Esophagus squamous epithelium (tissue), 5 donors: Measurements from ENCODE around the gene IRX2. TPM values are rescaled to one million over a fixed set of nuclear protein-coding genes. Genes with fewer than 3 reads are reported as not detected.

Source experiments
- DNase-seq: peaks from one replicate; lab custom pipeline; 2025; lab: John Stamatoyannopoulos, UW
- H3K27ac ChIP-seq, 4 donors: fragments of 200-600 bp; sonication (generic); one replicate each; pipeline ENCODE4 v1.5.1; 2016 to 2019; ENCODE audit warnings: mild to moderate bottlenecking in 1 of 4
- H3K27me3 ChIP-seq, 4 donors: fragments of 200-600 bp; sonication (generic); 1 replicate in 3 of 4; 2 replicates in 1 of 4; pipeline versions ENCODE4 v1.5.1 to v1.6.0; 2017 to 2021; ENCODE audit warnings: antibody characterized with exemption in 1 of 4
- H3K36me3 ChIP-seq, 3 donors: fragments of 200-600 bp; sonication (generic); one replicate each; pipeline ENCODE4 v1.5.1; 2016 to 2019
- H3K4me1 ChIP-seq, 3 donors: fragments of 200-600 bp; sonication (generic); one replicate each; pipeline ENCODE4 v1.5.1; 2017 to 2019
- H3K4me3 ChIP-seq, 4 donors: fragments of 200-600 bp; sonication (generic); 1 replicate in 3 of 4; 2 replicates in 1 of 4; pipeline ENCODE4 v1.5.1; 2016 to 2019; ENCODE audit warnings: mild to moderate bottlenecking in 2 of 4, moderate library complexity in 1 of 4
- H3K9me3 ChIP-seq, 3 donors: fragments of 200-600 bp; sonication (generic); one replicate each; pipeline ENCODE4 v1.5.1; 2016 to 2019
- CTCF ChIP-seq, 6 experiments: fragments of 450-650 bp in 4 of 6; fragments of 200-600 bp in 2 of 6; sonication (generic) in 2 of 6; IDR thresholded peaks; one replicate each; pipeline ENCODE4 v1.5.1; 2016 to 2019; ENCODE audit warnings: antibody characterized with exemption in 6 of 6, mild to moderate bottlenecking in 4 of 6, moderate library complexity in 4 of 6
- POLR2A ChIP-seq, 4 donors: fragments of 450-650 bp; IDR thresholded peaks; one replicate each; pipeline ENCODE4 v1.6.1; 2017; ENCODE audit warnings: antibody characterized with exemption in 4 of 4, mild to moderate bottlenecking in 4 of 4, moderate library complexity in 3 of 4
- WGBS, 2 donors: methylation state at CpG; one replicate each; pipeline ENCODE4 v1.1.5; 2018; 5-methylcytosine and 5-hydroxymethylcytosine counted together
- intact Hi-C: fragments of 100-400 bp; cut with DNase I; formaldehyde crosslinking; loops from one replicate; pipeline ENCODE4 v1.15.0; 2022
- total RNA-seq, 4 donors: library from RNA; depleted of rRNA; stranded (reverse); fragments of >200 nt; gene quantifications; one replicate each; pipeline ENCODE4 v1.1.0, GENCODE V29; 2016
- donor health status: DM: yes; HTN: yes; CAD: no.

Gene IRX2
- total RNA-seq, 4 donors from 2014 or later = 5.0 to 7.6 (median 6.0) TPM

- TF ChIP-seq CTCF (IDR thresholded peaks at IDR 0.05) (no peak), POLR2A (IDR thresholded peaks at IDR 0.05) (no peak)
- peaks cover 3 to 36% (median 7%) of the 10 kb centered on the region in 3 donors for H3K4me1 ChIP-seq
- intact Hi-C loops = no loop called here
- peak overlapping the region in 1 of 4 donors; percentile 43 for H3K27ac ChIP-seq
- H3K27me3 ChIP-seq = peaks cover 0 to 100% (median 10%) of the 10 kb centered on the region in 4 donors
- no peak for DNase-seq
- peak overlapping the region in 2 of 4 donors; percentile 27 to 36 for H3K4me3 ChIP-seq
- H3K9me3 ChIP-seq = no peaks in the 10 kb centered on the region
- 32 to 44% methylated on average over 29 of the region's 55 CpGs for WGBS, 2 donors
- peaks cover 0 to 2% (median 0%) of the 10 kb centered on the region in 3 donors for H3K36me3 ChIP-seq
These were observed 8.4 kb downstream of the IRX2 start for GRCh38 chr5:2742921-2743679.

- no peak for TF ChIP-seq CTCF (IDR thresholded peaks at IDR 0.05)
- TF ChIP-seq POLR2A (IDR thresholded peaks at IDR 0.05) = no peak
These were observed 9.5 kb downstream of the IRX2 start for GRCh38 chr5:2741956-2742355.

GRCh38 chr5:2740876-2741555 is 10.5 kb downstream of the IRX2 start:
- Histone ChIP-seq H3K27me3 (peaks cover 0 to 96% (median 10%) of the 10 kb centered on the region in 4 donors), H3K27ac (no peak overlapping the region), H3K4me1 (peaks cover 3 to 33% (median 7%) of the 10 kb centered on the region in 3 donors), H3K4me3 (no peak overlapping the region), H3K36me3 (no peaks in the 10 kb centered on the region), H3K9me3 (no peaks in the 10 kb centered on the region)
- no peak for DNase-seq
- TF ChIP-seq CTCF (IDR thresholded peaks at IDR 0.05) (no peak), POLR2A (IDR thresholded peaks at IDR 0.05) (no peak)
- WGBS, 2 donors = 31 to 53% methylated on average over 3 to 8 of the region's 25 CpGs
- intact Hi-C loops = no loop called here

More at GRCh38 chr5:2741956-2742355, 9.5 kb downstream of the IRX2 start:
- Histone ChIP-seq H3K27ac (no peak overlapping the region), H3K36me3 (no peaks in the 10 kb centered on the region), H3K9me3 (no peaks in the 10 kb centered on the region), H3K4me3 (no peak overlapping the region), H3K27me3 (peaks cover 0 to 100% (median 10%) of the 10 kb centered on the region in 4 donors), H3K4me1 (peaks cover 3 to 33% (median 7%) of the 10 kb centered on the region in 3 donors)
- WGBS, 2 donors = 22 to 48% methylated on average over 3 of the region's 3 CpGs
- DNase-seq = no peak
- intact Hi-C loops = no loop called here

GRCh38 chr5:2740051-2740875 is 11.2 kb downstream of the IRX2 start:
- TF ChIP-seq CTCF (IDR thresholded peaks at IDR 0.05) = no peak
- TF ChIP-seq POLR2A (IDR thresholded peaks at IDR 0.05) = no peak
- Histone ChIP-seq H3K4me3 (peak overlapping the region in 3 of 4 donors; percentile 52 to 72 (median 68)), H3K27ac (no peak overlapping the region), H3K36me3 (no peaks in the 10 kb centered on the region), H3K4me1 (peaks cover 3 to 33% (median 7%) of the 10 kb centered on the region in 3 donors), H3K27me3 (peaks cover 0 to 94% (median 8%) of the 10 kb centered on the region in 4 donors), H3K9me3 (no peaks in the 10 kb centered on the region)
- 20 to 24% methylated on average over 2 to 5 of the region's 59 CpGs for WGBS, 2 donors
- no peak for DNase-seq
- intact Hi-C loops = no loop called here
